Astrocyte of the cerebellum (primary cell): ENCODE data around the gene MAGEF1.
A peak's percentile ranks its signal among the peaks of the same experiment; 100 is the strongest.

Experiments used
- DNase-seq: peaks from one replicate; pipeline ENCODE4 v3.0.0-alpha.2; 2011; ENCODE audit warnings: low read depth
- H3K4me3 ChIP-seq: 2 replicates; pipeline ENCODE4 v1.5.1; 2011; ENCODE audit warnings: mild to moderate bottlenecking, low read depth, low read length, moderate library complexity
- CTCF ChIP-seq: IDR thresholded peaks from 2 replicates; pipeline ENCODE4 v1.5.1; 2012; ENCODE audit warnings: low read length, low read depth, moderate library complexity, mild to moderate bottlenecking; ENCODE audit errors: missing control alignments
- in situ Hi-C: cut with HindIII; loops from 2 replicates; pipeline ENCODE4 v1.10.0; 2017; ENCODE audit warnings: low sequenced_read_pairs

MAGEF1 gene

GRCh38 chr3:184715943-184716621 lies 4.2 kb upstream of the MAGEF1 start:
- TF ChIP-seq CTCF = no peak
- in situ Hi-C loops = no loop called here
- no peak for DNase-seq
- H3K4me3 ChIP-seq = no peak overlapping the region

DNA sequence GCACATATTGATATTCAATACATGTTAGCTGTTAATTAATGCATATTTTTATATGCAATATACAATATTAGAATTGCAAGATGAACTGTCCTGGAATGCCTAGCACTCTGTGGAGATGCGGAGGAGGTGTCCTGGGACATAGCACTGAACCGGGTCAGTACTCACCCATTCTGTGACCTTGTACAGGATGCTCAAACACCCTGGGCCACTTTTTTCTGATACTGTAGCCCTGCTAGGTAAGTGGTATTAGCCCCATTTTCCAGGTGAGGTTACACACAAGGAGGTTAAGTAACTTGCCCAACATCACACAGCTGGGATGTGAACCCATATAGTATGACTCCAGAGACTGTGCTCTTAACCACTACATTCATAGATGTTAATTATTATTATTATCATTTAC lies 1.7 kb upstream of the MAGEF1 start:
- in situ Hi-C loops = no loop called here
- H3K4me3 ChIP-seq = no peak overlapping the region
- DNase-seq = no peak
- TF ChIP-seq CTCF = no peak

DNA sequence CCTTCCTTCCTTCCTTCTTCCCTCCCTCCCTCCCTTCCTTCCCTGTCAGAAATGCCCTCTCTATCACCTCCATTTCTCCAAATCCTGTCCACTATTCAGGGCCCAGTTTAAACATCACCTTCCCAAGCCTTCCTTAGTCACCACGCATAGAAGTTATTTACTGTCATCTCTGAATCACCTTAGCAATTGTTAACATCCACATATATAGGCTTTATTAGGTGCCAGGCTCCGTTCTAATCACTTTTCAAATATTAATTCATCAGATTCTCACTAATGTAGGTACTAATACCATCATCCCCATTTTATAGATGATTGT lies 1.1 kb upstream of the MAGEF1 start:
- no peak for DNase-seq
- in situ Hi-C loops = no loop called here
- no peak for TF ChIP-seq CTCF
- no peak overlapping the region for H3K4me3 ChIP-seq

DNA sequence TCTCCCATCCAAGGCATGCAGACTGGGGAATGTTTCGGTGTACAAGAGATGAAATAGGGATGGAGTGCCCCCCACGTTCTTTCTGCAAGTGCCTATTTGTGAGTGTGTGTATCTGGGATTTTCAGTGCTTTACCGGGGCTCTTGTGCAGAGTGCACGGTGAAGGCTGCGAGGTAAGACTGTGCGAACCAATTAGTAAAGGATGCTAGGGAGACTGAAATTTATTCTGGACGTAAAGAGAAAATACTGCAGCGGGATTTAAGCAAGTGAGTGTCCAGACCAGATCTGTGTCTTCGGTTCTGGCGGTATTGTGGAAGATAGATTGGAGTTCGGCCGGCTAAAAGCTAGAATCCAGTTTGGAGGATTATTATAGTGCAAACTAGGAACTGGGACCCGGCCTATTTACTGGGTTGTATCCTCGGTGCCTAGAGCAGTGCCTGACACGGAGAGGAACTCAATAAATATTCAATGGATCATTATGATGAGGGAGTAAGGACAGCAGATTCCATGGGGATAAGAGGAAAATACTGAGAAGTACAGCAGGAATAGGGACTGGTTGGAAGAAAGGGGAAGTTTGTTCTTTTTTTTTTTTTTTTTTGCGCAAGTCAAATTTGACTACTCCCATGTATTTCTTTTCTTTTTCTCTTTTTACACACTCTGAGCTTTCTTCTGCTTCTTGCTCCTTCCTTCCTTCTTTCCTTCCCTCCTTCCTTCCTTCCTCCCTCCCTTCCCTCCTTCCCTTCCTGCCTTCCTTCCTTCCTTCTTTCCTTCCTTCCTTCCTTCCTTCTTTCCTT lies 580 bp upstream of the MAGEF1 start:
- TF ChIP-seq CTCF = no peak
- in situ Hi-C loops = no loop called here
- DNase-seq = no peak
- peak overlapping the region; percentile 83 for H3K4me3 ChIP-seq

DNA sequence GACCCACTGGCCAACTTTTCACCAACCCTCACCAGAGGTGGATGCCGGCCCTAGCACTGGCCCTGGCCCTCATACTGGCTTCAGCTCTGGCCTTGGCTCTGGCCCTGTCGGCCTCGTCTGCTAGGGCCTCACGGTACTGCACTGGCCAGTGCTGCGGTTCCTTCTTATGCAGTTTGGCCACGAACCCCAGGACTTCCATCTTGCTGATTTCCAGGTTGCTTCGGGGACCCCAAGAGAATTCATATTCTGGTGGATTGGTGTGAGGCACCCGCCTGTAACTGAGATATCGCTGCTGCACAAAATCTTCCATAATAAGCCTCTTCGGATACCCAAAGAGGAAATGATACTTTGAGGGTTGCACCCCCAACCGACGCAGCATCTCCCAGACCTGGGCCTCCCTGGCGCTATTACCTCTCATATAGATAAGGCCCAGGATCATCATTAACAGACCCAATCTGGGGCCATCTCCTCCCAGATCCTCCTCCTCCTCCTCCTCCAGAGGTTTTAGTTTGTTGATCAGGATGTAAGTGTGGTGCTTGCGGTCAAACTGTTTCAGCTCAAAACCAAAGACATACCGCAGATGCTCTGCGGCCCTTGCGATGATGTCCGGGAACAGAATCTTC lies 883 bp downstream of the MAGEF1 start:
- no peak for TF ChIP-seq CTCF
- peak overlapping the region; percentile 83 for H3K4me3 ChIP-seq
- in situ Hi-C loops = no loop called here
- no peak for DNase-seq

DNA sequence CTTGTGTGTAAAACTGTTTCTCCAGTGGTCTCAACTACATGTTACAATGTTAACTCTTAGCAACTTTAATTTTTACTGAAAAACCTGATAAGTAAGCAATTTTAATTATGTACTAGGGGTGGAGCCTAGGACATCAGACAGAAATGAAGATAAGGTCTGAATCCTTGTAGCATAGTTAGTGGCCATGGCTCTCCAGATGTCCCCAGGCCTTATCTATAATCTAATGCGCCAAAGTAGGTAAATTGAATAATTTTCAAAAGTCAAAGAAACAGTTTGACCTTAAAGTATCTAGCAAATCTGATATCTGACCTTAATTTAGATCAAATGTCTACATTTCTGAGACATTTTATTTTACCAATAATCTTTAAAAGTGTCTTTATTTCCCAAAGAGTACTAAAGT lies 8.2 kb downstream of the MAGEF1 start:
- TF ChIP-seq CTCF = no peak
- no peak for DNase-seq
- no peak overlapping the region for H3K4me3 ChIP-seq
- in situ Hi-C loops = no loop called here
